ENCODE data around the gene MAN2B1.
"Not testable (repeated sequence)": the region's sequence is repeated elsewhere in the genome, so short reads cannot be mapped to it uniquely, and the experiment has no call there.

Gene MAN2B1

GRCh38 chr19:12689012-12689411 lies 22.5 kb upstream of the MAN2B1 start:
- no peak for DNase-seq (ENCODE audit: low read depth)

GRCh38 chr19:12687496-12688196 lies 21.1 kb upstream of the MAN2B1 start, which contains the start of gene GNG14:
Gene GNG14 (plus strand): TSS chr19:12687998. CDS start chr19:12688049, 51 bp downstream.
- no peak for DNase-seq (ENCODE audit: low read depth)

GRCh38 chr19:12685831-12686230 lies 19.3 kb upstream of the MAN2B1 start:
- DNase-seq (ENCODE audit: low read depth), result no peak

- DNase-seq (ENCODE audit: low read depth), result peak; percentile 95
Measured at GRCh38 chr19:12681074-12681987, 14.8 kb upstream of the MAN2B1 start, which contains the start of gene DHPS. Gene DHPS (minus strand): TSS chr19:12681880. CDS start chr19:12681766, 114 bp downstream.

- DNase-seq (ENCODE audit: low read depth), result no peak
Measured at GRCh38 chr19:12680034-12680433, 13.5 kb upstream of the MAN2B1 start.

GRCh38 chr19:12678039-12678438 lies 11.5 kb upstream of the MAN2B1 start:
- DNase-seq (ENCODE audit: low read depth), result not testable (repeated sequence)

GRCh38 chr19:12676928-12677327 lies 10.4 kb upstream of the MAN2B1 start:
- no peak for DNase-seq (ENCODE audit: low read depth)

GRCh38 chr19:12676384-12676792 lies 9.8 kb upstream of the MAN2B1 start:
- DNase-seq (ENCODE audit: low read depth), result peak; percentile 53

GRCh38 chr19:12675940-12676339 lies 9.4 kb upstream of the MAN2B1 start:
- DNase-seq (ENCODE audit: low read depth), result no peak

- no peak for DNase-seq (ENCODE audit: low read depth)
Measured at GRCh38 chr19:12675399-12675798, 8.9 kb upstream of the MAN2B1 start.

- DNase-seq (ENCODE audit: low read depth), result no peak
Measured at GRCh38 chr19:12672744-12673143, 6.2 kb upstream of the MAN2B1 start.

GRCh38 chr19:12670159-12670928 lies 3.8 kb upstream of the MAN2B1 start:
- DNase-seq (ENCODE audit: low read depth), result no peak

GRCh38 chr19:12669270-12670158 lies 3.0 kb upstream of the MAN2B1 start:
- DNase-seq (ENCODE audit: low read depth), result peak; percentile 62

GRCh38 chr19:12668932-12669269 lies 2.4 kb upstream of the MAN2B1 start:
- peak; percentile 24 for DNase-seq (ENCODE audit: low read depth)

- DNase-seq (ENCODE audit: low read depth), result no peak
Measured at GRCh38 chr19:12668346-12668745, 1.8 kb upstream of the MAN2B1 start.

- no peak for DNase-seq (ENCODE audit: low read depth)
Measured at GRCh38 chr19:12667731-12668302, 1.3 kb upstream of the MAN2B1 start.

- DNase-seq (ENCODE audit: low read depth), result no peak
Measured at GRCh38 chr19:12665671-12666264, 774 bp downstream of the MAN2B1 start.

GRCh38 chr19:12665281-12665573 lies 1.3 kb downstream of the MAN2B1 start:
- DNase-seq (ENCODE audit: low read depth), result no peak

GRCh38 chr19:12664406-12665280 lies 1.9 kb downstream of the MAN2B1 start:
- no peak for DNase-seq (ENCODE audit: low read depth)

- DNase-seq (ENCODE audit: low read depth), result no peak
Measured at GRCh38 chr19:12660980-12661379, 5.6 kb downstream of the MAN2B1 start.
